ENCODE results near the gene PRTG. TPM values are rescaled to one million over a fixed set of nuclear protein-coding genes. Genes with fewer than 3 reads are reported as not detected.

Gene PRTG
- total RNA-seq, 4 donors from 2014 or later, result 0.42 to 1.9 (median 1.8) TPM

DNA sequence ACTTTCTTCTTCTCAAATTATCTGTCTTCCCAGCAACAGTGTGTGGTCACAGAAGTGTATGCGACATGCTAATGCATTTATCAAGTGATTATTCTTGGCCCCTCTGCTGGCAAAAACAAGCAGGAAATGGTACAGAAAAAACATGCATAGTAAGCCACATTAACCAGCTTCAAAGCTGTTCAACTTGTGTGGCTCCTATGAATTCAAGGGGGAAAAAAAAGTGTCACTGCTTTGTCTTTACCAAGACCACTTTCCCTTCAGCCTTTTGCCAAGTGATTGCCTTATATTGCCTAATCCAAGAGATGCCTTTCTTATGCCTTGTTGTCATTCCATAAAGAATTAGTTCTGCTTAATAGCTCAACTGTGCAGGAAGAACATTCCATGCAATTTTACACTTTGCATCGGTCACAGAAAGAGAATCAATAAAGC lies 39.1 kb downstream of the PRTG start:
- WGBS, result 44% methylated on average over 2 of the region's 2 CpGs
- Histone ChIP-seq H3K36me3 (no peaks in the 10 kb centered on the region), H3K27me3 (no peaks in the 10 kb centered on the region), H3K9me3 (no peaks in the 10 kb centered on the region), H3K4me1 (no peaks in the 10 kb centered on the region), H3K4me3 (no peak overlapping the region), H3K27ac (replicated peaks in 1 of 4) (no peak overlapping the region)
- DNase-seq (ENCODE audit: extremely low spot score), result no peak
- TF ChIP-seq POLR2A (IDR thresholded peaks at IDR 0.05; ENCODE audit: low read depth) (no peak), EP300 (IDR thresholded peaks at IDR 0.05) (no peak), POLR2AphosphoS5 (IDR thresholded peaks at IDR 0.05) (no peak)
- TF ChIP-seq, protein P1, sequence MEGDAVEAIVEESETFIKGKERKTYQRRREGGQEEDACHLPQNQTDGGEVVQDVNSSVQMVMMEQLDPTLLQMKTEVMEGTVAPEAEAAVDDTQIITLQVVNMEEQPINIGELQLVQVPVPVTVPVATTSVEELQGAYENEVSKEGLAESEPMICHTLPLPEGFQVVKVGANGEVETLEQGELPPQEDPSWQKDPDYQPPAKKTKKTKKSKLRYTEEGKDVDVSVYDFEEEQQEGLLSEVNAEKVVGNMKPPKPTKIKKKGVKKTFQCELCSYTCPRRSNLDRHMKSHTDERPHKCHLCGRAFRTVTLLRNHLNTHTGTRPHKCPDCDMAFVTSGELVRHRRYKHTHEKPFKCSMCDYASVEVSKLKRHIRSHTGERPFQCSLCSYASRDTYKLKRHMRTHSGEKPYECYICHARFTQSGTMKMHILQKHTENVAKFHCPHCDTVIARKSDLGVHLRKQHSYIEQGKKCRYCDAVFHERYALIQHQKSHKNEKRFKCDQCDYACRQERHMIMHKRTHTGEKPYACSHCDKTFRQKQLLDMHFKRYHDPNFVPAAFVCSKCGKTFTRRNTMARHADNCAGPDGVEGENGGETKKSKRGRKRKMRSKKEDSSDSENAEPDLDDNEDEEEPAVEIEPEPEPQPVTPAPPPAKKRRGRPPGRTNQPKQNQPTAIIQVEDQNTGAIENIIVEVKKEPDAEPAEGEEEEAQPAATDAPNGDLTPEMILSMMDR (IDR thresholded peaks at IDR 0.05), result no peak
- intact Hi-C loops (cut with DNase I), result no loop called here

DNA sequence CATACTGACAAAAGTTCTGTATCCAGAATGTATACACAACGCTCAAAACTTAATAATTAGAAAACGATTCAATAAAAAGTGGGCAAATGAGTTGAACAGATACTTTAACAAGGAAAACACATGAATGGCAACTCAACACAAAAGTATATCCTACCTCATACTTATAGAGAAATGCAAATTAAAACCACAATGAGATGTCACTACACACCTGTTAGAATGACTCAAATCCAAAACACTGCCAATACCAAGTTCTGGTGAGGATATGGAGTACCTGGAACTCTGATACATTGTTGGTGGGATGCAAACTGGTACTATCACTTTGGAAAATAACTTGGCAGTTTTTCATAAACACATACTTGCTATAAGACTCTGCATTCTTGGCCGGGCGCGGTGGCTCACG lies 42.1 kb downstream of the PRTG start:
- no peak overlapping the region for H3K4me3 ChIP-seq
- H3K27ac ChIP-seq (replicated peaks in 1 of 4), result no peak overlapping the region
- H3K4me1 ChIP-seq, result no peaks in the 10 kb centered on the region
- intact Hi-C loops (cut with DNase I), result no loop called here
- no peaks in the 10 kb centered on the region for H3K27me3 ChIP-seq
- no peaks in the 10 kb centered on the region for H3K9me3 ChIP-seq
- DNase-seq (ENCODE audit: extremely low spot score), result no peak
- TF ChIP-seq POLR2AphosphoS5 (IDR thresholded peaks at IDR 0.05), result no peak
- TF ChIP-seq POLR2A (IDR thresholded peaks at IDR 0.05; ENCODE audit: low read depth), result no peak
- TF ChIP-seq EP300 (IDR thresholded peaks at IDR 0.05), result no peak
- TF ChIP-seq, protein P1 (IDR thresholded peaks at IDR 0.05), result no peak
- WGBS, result 98% methylated on average over 6 of the region's 6 CpGs
- H3K36me3 ChIP-seq, result no peaks in the 10 kb centered on the region

DNA sequence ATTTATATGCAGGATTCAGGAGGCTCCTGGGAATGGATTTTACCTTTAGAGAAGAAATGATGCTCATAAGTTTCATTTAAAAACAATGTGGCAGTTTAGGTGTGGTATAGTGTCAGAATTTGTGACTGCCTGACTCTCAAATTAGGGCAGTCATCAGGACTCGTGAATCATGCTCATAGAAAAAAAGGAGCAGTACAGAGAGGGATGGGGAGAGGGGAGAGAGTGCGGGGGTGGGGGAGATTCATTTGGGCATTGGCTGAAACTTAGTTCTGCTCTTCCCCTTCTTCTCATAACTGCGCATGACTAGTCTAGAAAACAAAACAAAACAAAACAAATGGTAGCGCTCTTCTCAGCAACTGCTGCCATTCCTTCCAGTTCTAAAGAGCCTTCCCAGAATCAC lies 44.3 kb downstream of the PRTG start:
- H3K4me1 ChIP-seq, result no peaks in the 10 kb centered on the region
- WGBS, result 95% methylated on average over 4 of the region's 4 CpGs
- no peaks in the 10 kb centered on the region for H3K9me3 ChIP-seq
- DNase-seq (ENCODE audit: extremely low spot score), result no peak
- H3K27ac ChIP-seq (replicated peaks in 1 of 4), result no peak overlapping the region
- no peaks in the 10 kb centered on the region for H3K27me3 ChIP-seq
- intact Hi-C loops (cut with DNase I), result no loop called here
- TF ChIP-seq POLR2AphosphoS5 (IDR thresholded peaks at IDR 0.05) (no peak), EP300 (IDR thresholded peaks at IDR 0.05) (no peak), POLR2A (IDR thresholded peaks at IDR 0.05; ENCODE audit: low read depth) (no peak)
- TF ChIP-seq, protein P1 (IDR thresholded peaks at IDR 0.05), result no peak
- H3K36me3 ChIP-seq, result no peaks in the 10 kb centered on the region
- H3K4me3 ChIP-seq, result no peak overlapping the region

DNA sequence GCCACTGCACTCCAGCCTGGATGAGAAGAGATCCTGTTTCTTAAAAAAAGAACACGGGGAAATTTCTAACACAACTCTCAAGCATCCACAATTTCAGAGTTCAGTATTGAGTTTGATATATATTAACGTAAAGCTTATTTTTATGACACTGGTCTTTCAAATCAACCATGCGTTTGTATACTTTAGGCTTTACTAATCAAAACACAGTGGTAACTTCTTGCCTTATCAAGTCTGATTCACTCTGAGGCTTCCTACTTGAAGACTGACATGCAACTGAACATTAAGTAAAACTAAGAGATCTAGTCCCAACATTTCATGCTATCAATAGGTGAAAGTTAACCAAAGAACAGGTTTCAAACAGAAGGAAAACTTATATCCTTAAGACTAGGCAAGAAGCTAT lies 46.7 kb downstream of the PRTG start:
- no peaks in the 10 kb centered on the region for H3K9me3 ChIP-seq
- DNase-seq (ENCODE audit: extremely low spot score), result no peak
- H3K27me3 ChIP-seq, result no peaks in the 10 kb centered on the region
- TF ChIP-seq POLR2A (IDR thresholded peaks at IDR 0.05; ENCODE audit: low read depth), result no peak
- TF ChIP-seq EP300 (IDR thresholded peaks at IDR 0.05), result no peak
- no peak for TF ChIP-seq POLR2AphosphoS5 (IDR thresholded peaks at IDR 0.05)
- TF ChIP-seq, protein P1 (IDR thresholded peaks at IDR 0.05), result no peak
- intact Hi-C loops (cut with DNase I), result no loop called here
- H3K27ac ChIP-seq (replicated peaks in 1 of 4), result no peak overlapping the region
- H3K4me3 ChIP-seq, result no peak overlapping the region
- no peaks in the 10 kb centered on the region for H3K36me3 ChIP-seq
- WGBS, result 84% methylated on average over 3 of the region's 3 CpGs
- H3K4me1 ChIP-seq, result no peaks in the 10 kb centered on the region

DNA sequence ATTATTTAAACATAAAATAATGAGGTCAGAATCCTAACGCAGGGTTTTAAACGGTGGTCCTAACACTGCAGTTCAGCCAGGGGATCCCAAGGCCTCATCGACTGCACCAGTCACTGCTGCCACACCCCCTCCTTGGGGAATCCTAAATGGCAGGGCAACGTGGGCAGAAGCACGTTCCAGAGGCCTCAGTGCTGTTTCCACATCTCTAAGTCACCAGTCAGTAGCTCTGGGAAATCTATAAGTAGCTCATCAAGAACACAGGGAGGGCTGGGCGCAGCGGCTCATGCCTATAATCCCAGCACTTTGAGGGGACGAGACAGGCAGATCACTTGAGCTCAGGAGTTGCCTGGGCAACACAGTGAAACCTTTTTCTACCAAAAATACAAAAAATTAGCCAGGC lies 47.5 kb downstream of the PRTG start:
- Histone ChIP-seq H3K36me3 (no peaks in the 10 kb centered on the region), H3K4me1 (no peaks in the 10 kb centered on the region), H3K27ac (replicated peaks in 1 of 4) (no peak overlapping the region), H3K4me3 (no peak overlapping the region), H3K9me3 (no peaks in the 10 kb centered on the region), H3K27me3 (no peaks in the 10 kb centered on the region)
- no peak for TF ChIP-seq POLR2AphosphoS5 (IDR thresholded peaks at IDR 0.05)
- TF ChIP-seq EP300 (IDR thresholded peaks at IDR 0.05), result no peak
- TF ChIP-seq, protein P1 (IDR thresholded peaks at IDR 0.05), result no peak
- 85% methylated on average over 8 of the region's 8 CpGs for WGBS
- DNase-seq (ENCODE audit: extremely low spot score), result no peak
- intact Hi-C loops (cut with DNase I), result no loop called here
